Middle frontal gyrus (tissue), 1 donor: ENCODE measurements around the gene ARID3B.
"Not testable (repeated sequence)": the region's sequence is repeated elsewhere in the genome, so short reads cannot be mapped to it uniquely, and the experiment has no call there.

ENCODE experiments used
- DNase-seq: peaks from one replicate; pipeline ENCODE4 v3.0.0-alpha.2; 2015; ENCODE audit warnings: low spot score; ENCODE audit errors: extremely low spot score

The ARID3B gene

GRCh38 chr15:74565381-74566085 is 24.5 kb downstream of the ARID3B start:
- no peak for DNase-seq

- DNase-seq = no peak
These were observed 27.6 kb downstream of the ARID3B start for GRCh38 chr15:74568594-74568993.

- no peak for DNase-seq
These were observed 28.7 kb downstream of the ARID3B start for GRCh38 chr15:74569731-74570070.

- DNase-seq = no peak
These were observed 30.2 kb downstream of the ARID3B start for GRCh38 chr15:74571191-74571590.

- no peak for DNase-seq
These were observed 33.0 kb downstream of the ARID3B start for GRCh38 chr15:74573987-74574386.

GRCh38 chr15:74578496-74578994 is 37.5 kb downstream of the ARID3B start:
- no peak for DNase-seq

- DNase-seq = no peak
These were observed 38.0 kb downstream of the ARID3B start for GRCh38 chr15:74579001-74579400.

- no peak for DNase-seq
These were observed 39.7 kb downstream of the ARID3B start for GRCh38 chr15:74580538-74581350.

GRCh38 chr15:74584204-74584603 is 43.2 kb downstream of the ARID3B start:
- DNase-seq = no peak

- peak; percentile 3 for DNase-seq
These were observed 43.8 kb downstream of the ARID3B start for GRCh38 chr15:74584779-74585178.

GRCh38 chr15:74585191-74585590 is 44.2 kb downstream of the ARID3B start:
- no peak for DNase-seq

GRCh38 chr15:74585857-74586256 is 44.8 kb downstream of the ARID3B start:
- no peak for DNase-seq

- no peak for DNase-seq
These were observed 48.8 kb downstream of the ARID3B start for GRCh38 chr15:74589826-74590225.

GRCh38 chr15:74592222-74592621 is 51.2 kb downstream of the ARID3B start:
- DNase-seq = no peak

GRCh38 chr15:74593122-74593521 is 52.1 kb downstream of the ARID3B start:
- DNase-seq = no peak

- DNase-seq = no peak
These were observed 53.4 kb downstream of the ARID3B start for GRCh38 chr15:74594455-74594854.

- no peak for DNase-seq
These were observed 54.3 kb downstream of the ARID3B start for GRCh38 chr15:74595271-74595670.

- not testable (repeated sequence) for DNase-seq
These were observed 55.7 kb downstream of the ARID3B start for GRCh38 chr15:74596736-74597135.

GRCh38 chr15:74597146-74597705 is 56.2 kb downstream of the ARID3B start:
- DNase-seq = not testable (repeated sequence)

GRCh38 chr15:74598126-74598842 is 57.3 kb downstream of the ARID3B start:
- peak; percentile 80 for DNase-seq

GRCh38 chr15:74599156-74599555 is 58.1 kb downstream of the ARID3B start:
- DNase-seq = no peak
